Left lung (tissue), 10 donors: ENCODE data around the gene HAO1. TPM values are rescaled to one million over a fixed set of nuclear protein-coding genes. Genes with fewer than 3 reads are reported as not detected.

ENCODE experiments used
- ATAC-seq: fragments of 200-7000 bp; cut with Tn5 transposase; one replicate; pipeline ENCODE4 v1.9.1; 2020; ENCODE audit warnings: moderate library complexity
- DNase-seq, 4 donors: peaks; one replicate each; pipeline ENCODE4 v3.0.0-alpha.2; 2013 to 2020
- H3K27ac ChIP-seq, 2 donors: fragments of 200-600 bp; sonication (generic) in 1 of 2; one replicate each; pipeline versions ENCODE4 v1.5.0 to v1.8.0; 2020 to 2021
- H3K27me3 ChIP-seq, 2 donors: fragments of 200-600 bp; sonication (generic) in 1 of 2; one replicate each; pipeline versions ENCODE4 v1.5.0 to v1.8.0; 2020 to 2021
- H3K36me3 ChIP-seq, 2 donors: fragments of 200-600 bp; sonication (generic) in 1 of 2; one replicate each; pipeline versions ENCODE4 v1.5.0 to v1.8.0; 2020 to 2021
- H3K4me1 ChIP-seq, 2 donors: fragments of 200-600 bp; one replicate each; pipeline ENCODE4 v1.8.0; 2021
- H3K4me3 ChIP-seq, 2 donors: fragments of 200-600 bp; sonication (generic) in 1 of 2; one replicate each; pipeline versions ENCODE4 v1.5.0 to v1.8.0; 2020 to 2021; ENCODE audit warnings: mild to moderate bottlenecking in 1 of 2
- H3K9me3 ChIP-seq, 2 donors: fragments of 200-600 bp; sonication (generic) in 1 of 2; one replicate each; pipeline versions ENCODE4 v1.5.0 to v1.8.0; 2020 to 2021
- intact Hi-C, 2 donors: fragments of 100-400 bp; cut with DNase I; formaldehyde crosslinking; loops; one replicate each; pipeline versions ENCODE4 v1.11.2 to v1.14.2; 2022
- polyA plus RNA-seq, 6 donors: library from polyadenylated mRNA; unstranded; fragments of 120-200 nt; gene quantifications; one replicate each; pipeline ENCODE4 v1.2.1, GENCODE V29; 2013; ENCODE audit not compliant: insufficient read length in 6 of 6
- total RNA-seq, 2 donors: library from RNA; stranded (reverse); fragmentation: NEBNext Ultra II Directional; extraction: Animal tissue kit (Norgen Biotek cat#: 25700); gene quantifications; one replicate each; pipeline ENCODE4 v1.2.1, GENCODE V29; 2021
- TF ChIP-seq, protein P1 (sequence below), 2 donors: fragments of 200-600 bp; sonication (generic) in 1 of 2; IDR thresholded peaks; one replicate each; pipeline versions ENCODE4 v1.5.0 to v1.8.0; 2021; ENCODE audit warnings: antibody characterized with exemption in 2 of 2
- donor health status: DM: no; HTN: yes; CAD: no.
- donor health status: DM: no; HTN: no; CAD: no.

HAO1 gene
- total and polyA plus RNA-seq, 8 donors = not detected

- Histone ChIP-seq H3K27ac (no peak overlapping the region), H3K36me3 (no peaks in the 10 kb centered on the region), H3K4me1 (no peaks in the 10 kb centered on the region), H3K9me3 (no peaks in the 10 kb centered on the region), H3K4me3 (no peak overlapping the region), H3K27me3 (no peaks in the 10 kb centered on the region)
- DNase-seq (no peak), ATAC-seq (no peak)
- TF ChIP-seq, protein P1, sequence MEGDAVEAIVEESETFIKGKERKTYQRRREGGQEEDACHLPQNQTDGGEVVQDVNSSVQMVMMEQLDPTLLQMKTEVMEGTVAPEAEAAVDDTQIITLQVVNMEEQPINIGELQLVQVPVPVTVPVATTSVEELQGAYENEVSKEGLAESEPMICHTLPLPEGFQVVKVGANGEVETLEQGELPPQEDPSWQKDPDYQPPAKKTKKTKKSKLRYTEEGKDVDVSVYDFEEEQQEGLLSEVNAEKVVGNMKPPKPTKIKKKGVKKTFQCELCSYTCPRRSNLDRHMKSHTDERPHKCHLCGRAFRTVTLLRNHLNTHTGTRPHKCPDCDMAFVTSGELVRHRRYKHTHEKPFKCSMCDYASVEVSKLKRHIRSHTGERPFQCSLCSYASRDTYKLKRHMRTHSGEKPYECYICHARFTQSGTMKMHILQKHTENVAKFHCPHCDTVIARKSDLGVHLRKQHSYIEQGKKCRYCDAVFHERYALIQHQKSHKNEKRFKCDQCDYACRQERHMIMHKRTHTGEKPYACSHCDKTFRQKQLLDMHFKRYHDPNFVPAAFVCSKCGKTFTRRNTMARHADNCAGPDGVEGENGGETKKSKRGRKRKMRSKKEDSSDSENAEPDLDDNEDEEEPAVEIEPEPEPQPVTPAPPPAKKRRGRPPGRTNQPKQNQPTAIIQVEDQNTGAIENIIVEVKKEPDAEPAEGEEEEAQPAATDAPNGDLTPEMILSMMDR (IDR thresholded peaks at IDR 0.05) = no peak
- intact Hi-C loops = no loop called here
Observed at GRCh38 chr20:7897781-7898364, 42.4 kb downstream of the HAO1 start.

- TF ChIP-seq, protein P1 (IDR thresholded peaks at IDR 0.05) = no peak
- intact Hi-C loops = no loop called here
- no peak overlapping the region for H3K27ac ChIP-seq
- H3K9me3 ChIP-seq = no peaks in the 10 kb centered on the region
- no peak for DNase-seq
- ATAC-seq = no peak
- no peaks in the 10 kb centered on the region for H3K4me1 ChIP-seq
- H3K36me3 ChIP-seq = no peaks in the 10 kb centered on the region
- H3K4me3 ChIP-seq = no peak overlapping the region
- no peaks in the 10 kb centered on the region for H3K27me3 ChIP-seq
Observed at GRCh38 chr20:7893014-7893730, 47.1 kb downstream of the HAO1 start.

GRCh38 chr20:7891705-7892104 lies 48.6 kb downstream of the HAO1 start:
- H3K9me3 ChIP-seq = no peaks in the 10 kb centered on the region
- H3K4me3 ChIP-seq = no peak overlapping the region
- no peaks in the 10 kb centered on the region for H3K36me3 ChIP-seq
- no peak overlapping the region for H3K27ac ChIP-seq
- ATAC-seq (no peak), DNase-seq (no peak)
- no peaks in the 10 kb centered on the region for H3K4me1 ChIP-seq
- no peaks in the 10 kb centered on the region for H3K27me3 ChIP-seq
- intact Hi-C loops = no loop called here
- TF ChIP-seq, protein P1 (IDR thresholded peaks at IDR 0.05) = no peak

- no peak for DNase-seq
- H3K27me3 ChIP-seq = no peaks in the 10 kb centered on the region
- no peaks in the 10 kb centered on the region for H3K4me1 ChIP-seq
- no peak for ATAC-seq
- intact Hi-C loops = no loop called here
- TF ChIP-seq, protein P1 (IDR thresholded peaks at IDR 0.05) = no peak
- no peak overlapping the region for H3K27ac ChIP-seq
- no peaks in the 10 kb centered on the region for H3K36me3 ChIP-seq
- no peak overlapping the region for H3K4me3 ChIP-seq
- no peaks in the 10 kb centered on the region for H3K9me3 ChIP-seq
Observed at GRCh38 chr20:7889736-7890135, 50.5 kb downstream of the HAO1 start.

- Histone ChIP-seq H3K4me1 (no peaks in the 10 kb centered on the region), H3K9me3 (no peaks in the 10 kb centered on the region), H3K4me3 (no peak overlapping the region), H3K36me3 (no peaks in the 10 kb centered on the region), H3K27ac (no peak overlapping the region), H3K27me3 (no peaks in the 10 kb centered on the region)
- DNase-seq (no peak), ATAC-seq (no peak)
- TF ChIP-seq, protein P1 (IDR thresholded peaks at IDR 0.05) = no peak
- intact Hi-C loops = no loop called here
Observed at GRCh38 chr20:7883741-7884140, 56.5 kb downstream of the HAO1 start.
